ENCODE data around the gene PAPPA2. TPM values are rescaled to one million over a fixed set of nuclear protein-coding genes. Genes with fewer than 3 reads are reported as not detected.

The PAPPA2 gene
- total RNA-seq, 1 experiment from 2014 or later, result not detected

DNA sequence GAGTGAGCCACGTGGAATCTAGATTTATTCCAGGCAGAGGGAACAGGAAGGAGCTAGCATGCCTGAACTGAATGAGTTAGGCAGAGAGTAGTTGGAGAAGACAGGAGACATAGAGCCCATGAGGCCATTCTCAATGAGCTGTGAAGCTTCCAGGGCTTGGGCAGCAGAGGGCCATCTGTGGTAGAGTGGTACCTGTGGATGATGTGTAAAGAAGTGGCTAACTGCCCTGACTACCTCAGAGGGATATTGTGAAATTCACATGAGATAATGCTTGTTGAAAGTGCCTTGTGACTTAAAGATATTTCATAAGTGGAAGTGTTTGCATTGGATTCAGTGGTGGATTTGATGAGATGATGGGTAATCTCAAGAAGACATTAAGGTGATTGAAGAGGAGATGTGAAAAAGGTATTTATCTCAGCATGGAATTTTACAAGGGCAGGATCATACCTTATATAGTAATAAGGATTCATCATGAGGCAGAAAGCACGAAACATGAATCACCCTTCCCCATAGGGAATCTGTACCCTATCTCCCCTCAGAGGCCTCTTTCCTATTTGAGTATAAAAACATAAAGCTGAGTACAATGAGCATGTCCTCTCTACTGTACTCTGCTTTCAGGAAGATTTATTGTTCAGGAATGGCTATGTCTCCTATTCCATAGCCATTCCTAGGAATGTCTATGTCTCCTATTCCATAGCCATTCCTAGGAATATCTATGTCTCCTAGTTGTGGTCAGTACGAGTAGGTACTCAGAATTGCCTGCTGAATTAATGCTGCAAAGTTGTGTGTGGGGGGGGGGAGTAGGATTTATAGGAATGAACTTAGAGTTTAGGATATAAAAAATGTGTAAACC is 146.8 kb downstream of the PAPPA2 start:
- Histone ChIP-seq H3K4me3 (ENCODE audit: low read length) (no peak overlapping the region), H3K4me2 (ENCODE audit: low read length) (no peak overlapping the region), H4K20me1 (ENCODE audit: low read length) (no peaks in the 10 kb centered on the region), H2AFZ (ENCODE audit: low read length) (no peak overlapping the region), H3F3A (ENCODE audit: low read length, unreplicated experiment) (no peaks in the 10 kb centered on the region), H3K9ac (ENCODE audit: low read length) (no peak overlapping the region), H3K27ac (ENCODE audit: low read length) (no peak overlapping the region), H3K4me1 (ENCODE audit: insufficient read depth, low read length) (no peaks in the 10 kb centered on the region), H3K79me2 (ENCODE audit: low read length) (no peaks in the 10 kb centered on the region), H3K9me3 (ENCODE audit: low read length) (no peaks in the 10 kb centered on the region), H3K27me3 (ENCODE audit: low read length) (no peaks in the 10 kb centered on the region), H3K9me2 (replicated peaks; ENCODE audit: low read length) (no peaks in the 10 kb centered on the region), H3K36me3 (ENCODE audit: low read depth, low read length) (no peaks in the 10 kb centered on the region)
- intact Hi-C loops (cut with micrococcal nuclease), result no loop called here
- TF ChIP-seq EZH2 (IDR thresholded peaks at IDR 0.05; ENCODE audit: low read length, unreplicated experiment), result no peak
- TF ChIP-seq EZH2phosphoT487 (IDR thresholded peaks at IDR 0.05; ENCODE audit: borderline replicate concordance, low read length), result no peak
- TF ChIP-seq CTCF (conservative IDR thresholded peaks at IDR 0.05; ENCODE audit: low read depth, low read length), result no peak
- ChIA-PET CTCF (no interaction called here), POLR2A (ENCODE audit: unreplicated experiment) (no interaction called here)
- DNase-seq (no peak), ATAC-seq (no peak)
- BruUV-seq (replicated peaks), result no TSS peak

- no peaks in the 10 kb centered on the region for H3K36me3 ChIP-seq (ENCODE audit: low read depth, low read length)
- ATAC-seq, result no peak
- H3K27me3 ChIP-seq (ENCODE audit: low read length), result no peaks in the 10 kb centered on the region
- H4K20me1 ChIP-seq (ENCODE audit: low read length), result no peaks in the 10 kb centered on the region
- DNase-seq, result no peak
- no peaks in the 10 kb centered on the region for H3K9me3 ChIP-seq (ENCODE audit: low read length)
- no peak overlapping the region for H3K4me2 ChIP-seq (ENCODE audit: low read length)
- no peak overlapping the region for H3K4me3 ChIP-seq (ENCODE audit: low read length)
- H3K79me2 ChIP-seq (ENCODE audit: low read length), result no peaks in the 10 kb centered on the region
- BruUV-seq (replicated peaks), result no TSS peak
- ChIA-PET POLR2A (ENCODE audit: unreplicated experiment) (no interaction called here), CTCF (no interaction called here)
- no peaks in the 10 kb centered on the region for H3K4me1 ChIP-seq (ENCODE audit: insufficient read depth, low read length)
- intact Hi-C loops (cut with micrococcal nuclease), result no loop called here
- no peak overlapping the region for H2AFZ ChIP-seq (ENCODE audit: low read length)
- TF ChIP-seq CTCF (conservative IDR thresholded peaks at IDR 0.05; ENCODE audit: low read depth, low read length) (no peak), EZH2phosphoT487 (IDR thresholded peaks at IDR 0.05; ENCODE audit: borderline replicate concordance, low read length) (no peak), EZH2 (IDR thresholded peaks at IDR 0.05; ENCODE audit: low read length, unreplicated experiment) (no peak)
- H3F3A ChIP-seq (ENCODE audit: low read length, unreplicated experiment), result no peaks in the 10 kb centered on the region
- no peak overlapping the region for H3K9ac ChIP-seq (ENCODE audit: low read length)
- no peaks in the 10 kb centered on the region for H3K9me2 ChIP-seq (replicated peaks; ENCODE audit: low read length)
- H3K27ac ChIP-seq (ENCODE audit: low read length), result no peak overlapping the region
Measured at GRCh38 chr1:176612791-176613190, 149.8 kb downstream of the PAPPA2 start.

DNA sequence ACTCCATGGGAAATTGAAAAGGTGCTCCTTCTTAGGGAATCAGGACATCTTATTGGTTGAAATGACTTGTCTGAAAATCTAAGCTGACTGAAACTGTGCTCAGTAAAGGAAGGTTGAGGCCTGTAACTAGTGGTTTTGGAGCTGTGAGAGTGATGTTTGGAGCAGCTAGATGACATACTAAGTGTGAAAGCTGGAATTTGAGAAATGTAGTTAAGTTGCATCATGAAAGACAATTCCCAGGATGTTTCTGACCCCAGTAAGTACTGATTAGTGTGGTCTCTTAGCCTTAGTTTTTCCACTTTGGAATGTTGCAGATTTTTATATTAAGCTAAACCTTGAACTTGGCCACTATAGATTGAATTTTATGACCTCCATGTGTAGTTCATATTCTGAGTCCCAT is 154.9 kb downstream of the PAPPA2 start:
- Histone ChIP-seq H3K9me2 (replicated peaks; ENCODE audit: low read length) (no peaks in the 10 kb centered on the region), H3K9me3 (ENCODE audit: low read length) (no peaks in the 10 kb centered on the region), H3K27ac (ENCODE audit: low read length) (no peak overlapping the region), H3K27me3 (ENCODE audit: low read length) (no peaks in the 10 kb centered on the region), H4K20me1 (ENCODE audit: low read length) (no peaks in the 10 kb centered on the region), H3K9ac (ENCODE audit: low read length) (no peak overlapping the region), H3F3A (ENCODE audit: low read length, unreplicated experiment) (no peaks in the 10 kb centered on the region), H3K36me3 (ENCODE audit: low read depth, low read length) (no peaks in the 10 kb centered on the region), H2AFZ (ENCODE audit: low read length) (no peak overlapping the region), H3K79me2 (ENCODE audit: low read length) (no peaks in the 10 kb centered on the region), H3K4me2 (ENCODE audit: low read length) (no peak overlapping the region), H3K4me1 (ENCODE audit: insufficient read depth, low read length) (no peaks in the 10 kb centered on the region), H3K4me3 (ENCODE audit: low read length) (no peak overlapping the region)
- no peak for ATAC-seq
- DNase-seq, result no peak
- intact Hi-C loops (cut with micrococcal nuclease), result no loop called here
- BruUV-seq (replicated peaks), result no TSS peak
- POLR2A ChIA-PET (ENCODE audit: unreplicated experiment), result no interaction called here
- CTCF ChIA-PET, result no interaction called here
- TF ChIP-seq CTCF (conservative IDR thresholded peaks at IDR 0.05; ENCODE audit: low read depth, low read length) (no peak), EZH2 (IDR thresholded peaks at IDR 0.05; ENCODE audit: low read length, unreplicated experiment) (no peak), EZH2phosphoT487 (IDR thresholded peaks at IDR 0.05; ENCODE audit: borderline replicate concordance, low read length) (no peak)
